ENCODE measurements around the gene YBEY.
A peak's percentile ranks its signal among the peaks of the same experiment; 100 is the strongest.
"Not testable (repeated sequence)": the region's sequence is repeated elsewhere in the genome, so short reads cannot be mapped to it uniquely, and the experiment has no call there.

YBEY gene

GRCh38 chr21:46285761-46286647 is at the start of gene YBEY:
Gene YBEY, plus strand, starts transcription at chr21:46286342. Its CDS starts 572 bp downstream, at chr21:46286914.
- Histone ChIP-seq H3K27ac (peak within 1 kb of the TSS; percentile 78 to 94), H3K4me3 (peak within 1 kb of the TSS; percentile 91)
- no peak for TF ChIP-seq CTCF (IDR thresholded peaks at IDR 0.05)
- DNase-seq (ENCODE audit: low spot score): peak; percentile 94

- TF ChIP-seq CTCF (IDR thresholded peaks at IDR 0.05): no peak
- Histone ChIP-seq H3K4me3 (no peak overlapping the region), H3K27ac (no peak overlapping the region)
- no peak for DNase-seq (ENCODE audit: low spot score)
These were observed 48.7 kb upstream of the YBEY start for GRCh38 chr21:46237474-46237873.

- no peak for TF ChIP-seq CTCF (IDR thresholded peaks at IDR 0.05)
- no peak overlapping the region for H3K27ac ChIP-seq
- DNase-seq (ENCODE audit: low spot score): no peak
- no peak overlapping the region for H3K4me3 ChIP-seq
These were observed 46.3 kb upstream of the YBEY start for GRCh38 chr21:46239817-46240325.

GRCh38 chr21:46241577-46241976 is 44.6 kb upstream of the YBEY start:
- not testable (repeated sequence) for DNase-seq (ENCODE audit: low spot score); H3K27ac ChIP-seq; H3K4me3 ChIP-seq

- DNase-seq (ENCODE audit: low spot score): no peak
- H3K27ac ChIP-seq: no peak overlapping the region
- no peak overlapping the region for H3K4me3 ChIP-seq
- TF ChIP-seq CTCF (IDR thresholded peaks at IDR 0.05): no peak
These were observed 42.8 kb upstream of the YBEY start for GRCh38 chr21:46243325-46243724.

GRCh38 chr21:46243960-46244361 is 42.2 kb upstream of the YBEY start:
- TF ChIP-seq CTCF (IDR thresholded peaks at IDR 0.05): no peak
- no peak overlapping the region for H3K4me3 ChIP-seq
- no peak for DNase-seq (ENCODE audit: low spot score)
- H3K27ac ChIP-seq: no peak overlapping the region

GRCh38 chr21:46244602-46245001 is 41.5 kb upstream of the YBEY start:
- no peak overlapping the region for H3K27ac ChIP-seq
- no peak for TF ChIP-seq CTCF (IDR thresholded peaks at IDR 0.05)
- H3K4me3 ChIP-seq: no peak overlapping the region
- no peak for DNase-seq (ENCODE audit: low spot score)

Data from coronary artery (tissue), 2 donors.